ENCODE data around the gene EHD4. TPM values are rescaled to one million over a fixed set of nuclear protein-coding genes. Genes with fewer than 3 reads are reported as not detected.

EHD4 gene
- total and polyA plus RNA-seq, 2 donors (not counting 3 experiments of a cell fraction or from before 2014, with no cell fraction given): 96.7 to 128 TPM

- Histone ChIP-seq H3K4me1 (ENCODE audit: control insufficient read depth, extremely low read depth, insufficient read depth, low read length) (peaks cover 93% of the 10 kb centered on the region), H3K9me1 (replicated peaks; ENCODE audit: control insufficient read depth, extremely low read depth, insufficient read depth, low read length) (no peaks in the 10 kb centered on the region), H3K79me2 (ENCODE audit: control insufficient read depth, insufficient read depth, low read length) (peaks cover 90% of the 10 kb centered on the region), H3K4me2 (ENCODE audit: insufficient read depth, low read length) (peak overlapping the region; percentile 39), H3K9ac (replicated peaks; ENCODE audit: extremely low read depth, insufficient read depth, low read length) (peak overlapping the region; percentile 46), H3K4me3 (replicated peaks in 1 of 3; ENCODE audit: insufficient read depth in 1 of 3, low read depth in 1 of 3, low read length in 3 of 3) (no peak overlapping the region), H4K20me1 (replicated peaks; ENCODE audit: control insufficient read depth, extremely low read depth, insufficient read depth, low read length) (no peaks in the 10 kb centered on the region), H3K27me3 (ENCODE audit: control insufficient read depth in 2 of 2, insufficient read depth in 2 of 2, low read length in 2 of 2) (no peaks in the 10 kb centered on the region), H2AFZ (ENCODE audit: low read depth, low read length) (no peak overlapping the region), H3K9me3 (replicated peaks; ENCODE audit: control insufficient read depth, insufficient read depth, low read length) (no peaks in the 10 kb centered on the region), H3K27ac (ENCODE audit: insufficient read depth, low read depth, low read length) (peak overlapping the region; percentile 82), H3K36me3 (ENCODE audit: control insufficient read depth in 2 of 2, extremely low read depth in 1 of 2, insufficient read depth in 2 of 2, low read length in 2 of 2) (peaks cover 5 to 9% of the 10 kb centered on the region in 2 experiments)
- DNase-seq (ENCODE audit: low read depth, low spot score): peak; percentile 80
- BruUV-seq (replicated peaks): no TSS peak
- dilution Hi-C loops (cut with MboI; ENCODE audit: extremely low pct_ligation_motif_present, low sequenced_read_pairs): no loop called here
- ChIA-PET POLR2A (interaction anchor here (1.0 kb wide), 1 partner anchor 27 kb away, joined by 3 read pairs; no protein-coding TSS in a partner anchor), CTCF (interaction anchor here (0.6 to 3.3 kb wide), 16 partner anchors 8 to 127 kb away, joined by 3 to 21 read pairs (median 4); partner anchors contain the start of gene EHD4)
- intact Hi-C loops (cut with micrococcal nuclease): loop anchor here (1.0 kb wide), 1 partner anchor 42 kb away; the partner anchor contains the start of gene EHD4
- TF ChIP-seq POLR2AphosphoS5 (IDR thresholded peaks at IDR 0.05; ENCODE audit: insufficient read depth, low read depth, low read length) (peak; percentile 38), FOS (IDR thresholded peaks at IDR 0.05; ENCODE audit: borderline replicate concordance, insufficient read depth, low read length) (peak; percentile 44), GATA2 (IDR thresholded peaks at IDR 0.05; ENCODE audit: insufficient read depth, insufficient read length, low read depth, low read length) (peak; percentile 47), POLR2A (IDR thresholded peaks at IDR 0.05; ENCODE audit: low read depth, low read length) (no peak), MYC (IDR thresholded peaks at IDR 0.05; ENCODE audit: low read depth, low read length) (no peak), EZH2 (IDR thresholded peaks at IDR 0.05; ENCODE audit: borderline replicate concordance, low read depth, low read length, severe bottlenecking) (no peak), CTCF (IDR thresholded peaks at IDR 0.05; ENCODE audit: extremely low read depth in 1 of 2, insufficient read depth in 1 of 2, low read depth in 1 of 2, low read length in 2 of 2) (peak; percentile 20 to 44), JUN (IDR thresholded peaks at IDR 0.05; ENCODE audit: borderline replicate concordance, insufficient read depth, insufficient read length, low read depth) (peak; percentile 61)
- peak; percentile 55 for FAIRE-seq
Observed at GRCh38 chr15:41930221-41930866, 42.0 kb downstream of the EHD4 start.
